Body of pancreas (tissue), 4 donors: ENCODE data around the gene FERMT3. TPM values are rescaled to one million over a fixed set of nuclear protein-coding genes. Genes with fewer than 3 reads are reported as not detected.
A peak's percentile ranks its signal among the peaks of the same experiment; 100 is the strongest.

Experiments used
- ATAC-seq: fragments of 150-250 bp; one replicate; pipeline ENCODE4 v1.9.1; 2016
- DNase-seq, 4 donors: peaks; one replicate each; pipeline ENCODE4 v3.0.0-alpha.2; 2019
- H3K27ac ChIP-seq, 4 donors: fragments of 200-600 bp; sonication (generic); 1 replicate in 3 of 4; 2 replicates in 1 of 4; pipeline versions ENCODE4 v1.5.1 to v1.6.1; 2016 to 2019; ENCODE audit warnings: mild to moderate bottlenecking in 1 of 4, mixed read lengths in 1 of 4, moderate library complexity in 1 of 4
- H3K27me3 ChIP-seq, 2 donors: fragments of 200-600 bp; sonication (generic); one replicate each; pipeline ENCODE4 v1.6.0; 2016; ENCODE audit warnings: mild to moderate bottlenecking in 1 of 2
- H3K36me3 ChIP-seq, 2 donors: fragments of 200-600 bp; sonication (generic); replicated peaks in 1 of 2; 2 replicates each; pipeline ENCODE4 v1.5.1; 2016; ENCODE audit warnings: low read depth in 2 of 2; ENCODE audit not compliant: insufficient read depth in 1 of 2
- H3K4me1 ChIP-seq: fragments of 200-600 bp; sonication (generic); one replicate; pipeline ENCODE4 v1.6.0; 2016
- H3K4me3 ChIP-seq, 2 donors: fragments of 200-600 bp; sonication (generic); 1 replicate in 1 of 2; 2 replicates in 1 of 2; pipeline ENCODE4 v1.5.1; 2016 to 2019
- H3K9me3 ChIP-seq, 3 donors: fragments of 200-600 bp; sonication (generic); 1 replicate in 2 of 3; 2 replicates in 1 of 3; pipeline ENCODE4 v1.5.1; 2016
- POLR2A ChIP-seq, 3 donors: fragments of 450-650 bp; IDR thresholded peaks; one replicate each; pipeline ENCODE4 v1.6.1; 2016; ENCODE audit warnings: antibody characterized with exemption in 3 of 3, mild to moderate bottlenecking in 2 of 3
- WGBS, 2 donors: methylation state at CpG; one replicate each; pipeline ENCODE4 v1.1.5; 2017; 5-methylcytosine and 5-hydroxymethylcytosine counted together
- intact Hi-C: fragments of 100-400 bp; cut with DNase I; formaldehyde crosslinking; loops from one replicate; pipeline ENCODE4 v1.15.1; 2023
- total RNA-seq, 2 donors: library from RNA; depleted of rRNA; stranded (reverse); fragments of >200 nt; gene quantifications; one replicate each; pipeline ENCODE4 v1.1.0, GENCODE V29; 2016
- TF ChIP-seq, protein P1 (sequence below), 7 experiments: fragments of 450-650 bp in 4 of 7; fragments of 200-600 bp in 3 of 7; sonication (generic) in 3 of 7; IDR thresholded peaks; one replicate each; pipeline ENCODE4 v1.5.1; 2016 to 2019; ENCODE audit warnings: antibody characterized with exemption in 7 of 7

FERMT3 gene
- total RNA-seq, 2 donors from 2014 or later: 8.6 to 9.1 TPM

DNA sequence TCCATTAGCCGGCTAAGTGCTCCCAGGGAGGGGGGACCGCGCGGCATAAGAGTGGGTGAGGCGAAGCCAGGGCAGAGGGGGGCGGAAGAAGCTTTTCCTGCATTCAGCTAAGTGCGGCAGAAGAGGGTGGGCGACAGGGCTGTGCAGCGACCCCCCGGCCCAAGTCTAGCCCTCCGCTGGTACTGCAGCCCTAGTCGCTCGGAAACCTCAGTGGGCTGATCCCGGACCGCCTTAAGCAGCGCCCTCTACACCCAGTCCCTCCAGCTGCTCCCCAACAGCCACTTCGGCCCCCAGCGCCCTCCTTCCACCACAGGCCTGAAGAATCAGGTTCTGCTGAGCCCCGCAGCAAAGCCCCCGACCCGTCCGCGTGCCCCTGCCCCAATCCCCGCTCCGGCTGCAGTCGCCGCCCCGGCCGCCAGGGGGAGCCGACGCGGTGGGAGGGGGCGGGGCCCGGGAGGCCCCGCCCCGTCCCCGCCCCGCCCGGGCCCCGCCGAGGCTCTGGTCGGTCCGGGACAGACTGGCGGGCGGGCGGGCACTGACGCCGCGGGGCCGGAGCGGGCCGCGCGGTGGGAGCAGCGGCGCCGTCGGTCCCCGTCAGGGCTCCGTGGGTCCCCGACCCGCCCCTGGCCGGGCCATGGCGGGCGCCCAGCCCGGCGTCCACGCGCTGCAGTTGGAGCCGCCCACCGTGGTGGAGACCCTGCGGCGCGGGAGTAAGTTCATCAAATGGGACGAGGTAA is 44.7 kb downstream of the FERMT3 start, which contains the start of gene PLCB3:
Gene PLCB3, plus strand, starts transcription at position 515 of the 737 bp plus-strand sequence. Its CDS starts 120 bp downstream, at position 635.
- WGBS, 2 donors: 1% methylated on average over 33 of the region's 75 CpGs; no CpG with 5 or more reads in 1 of the 2 donors

DNA sequence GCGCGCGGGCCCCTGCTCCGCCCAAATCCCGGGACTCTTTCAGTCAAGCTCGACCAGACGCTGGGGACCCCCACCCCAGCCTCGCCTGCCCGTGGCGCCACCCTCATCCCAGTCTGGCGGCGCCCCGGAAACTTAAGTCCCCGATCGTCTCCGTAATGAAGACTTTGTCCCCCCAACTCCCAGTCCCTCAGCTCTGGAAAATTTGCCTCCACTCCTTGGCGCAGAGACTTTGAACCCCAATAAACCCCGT is 45.2 kb downstream of the FERMT3 start:
- Histone ChIP-seq H3K9me3 (no peaks in the 10 kb centered on the region), H3K4me1 (peaks cover 35% of the 10 kb centered on the region), H3K4me3 (peak overlapping the region; percentile 29 to 62), H3K27ac (peak overlapping the region in 3 of 4 donors; percentile 25 to 67 (median 48)), H3K36me3 (no peaks in the 10 kb centered on the region), H3K27me3 (no peaks in the 10 kb centered on the region)
- ATAC-seq (no peak), DNase-seq (no peak)
- intact Hi-C loops: no loop called here
- WGBS, 2 donors: 0% methylated on average over 8 to 18 of the region's 18 CpGs
- no peak for TF ChIP-seq POLR2A (IDR thresholded peaks at IDR 0.05)
- TF ChIP-seq, protein P1, sequence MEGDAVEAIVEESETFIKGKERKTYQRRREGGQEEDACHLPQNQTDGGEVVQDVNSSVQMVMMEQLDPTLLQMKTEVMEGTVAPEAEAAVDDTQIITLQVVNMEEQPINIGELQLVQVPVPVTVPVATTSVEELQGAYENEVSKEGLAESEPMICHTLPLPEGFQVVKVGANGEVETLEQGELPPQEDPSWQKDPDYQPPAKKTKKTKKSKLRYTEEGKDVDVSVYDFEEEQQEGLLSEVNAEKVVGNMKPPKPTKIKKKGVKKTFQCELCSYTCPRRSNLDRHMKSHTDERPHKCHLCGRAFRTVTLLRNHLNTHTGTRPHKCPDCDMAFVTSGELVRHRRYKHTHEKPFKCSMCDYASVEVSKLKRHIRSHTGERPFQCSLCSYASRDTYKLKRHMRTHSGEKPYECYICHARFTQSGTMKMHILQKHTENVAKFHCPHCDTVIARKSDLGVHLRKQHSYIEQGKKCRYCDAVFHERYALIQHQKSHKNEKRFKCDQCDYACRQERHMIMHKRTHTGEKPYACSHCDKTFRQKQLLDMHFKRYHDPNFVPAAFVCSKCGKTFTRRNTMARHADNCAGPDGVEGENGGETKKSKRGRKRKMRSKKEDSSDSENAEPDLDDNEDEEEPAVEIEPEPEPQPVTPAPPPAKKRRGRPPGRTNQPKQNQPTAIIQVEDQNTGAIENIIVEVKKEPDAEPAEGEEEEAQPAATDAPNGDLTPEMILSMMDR (IDR thresholded peaks at IDR 0.05): no peak

More for the DNA sequence above, 44.7 kb downstream of the FERMT3 start, which contains the start of gene PLCB3:
- TF ChIP-seq, protein P1 (IDR thresholded peaks at IDR 0.05): peak; percentile 51 to 95 (median 79)
- TF ChIP-seq POLR2A (IDR thresholded peaks at IDR 0.05): peak in 1 of 3 donors; percentile 18
- Histone ChIP-seq H3K36me3 (no peaks in the 10 kb centered on the region), H3K27me3 (no peaks in the 10 kb centered on the region), H3K9me3 (no peaks in the 10 kb centered on the region), H3K27ac (peak within 1 kb of the TSS in 3 of 4 donors; percentile 46 to 67 (median 48)), H3K4me3 (peak within 1 kb of the TSS; percentile 29 to 62), H3K4me1 (peaks cover 35% of the 10 kb centered on the region)
- intact Hi-C loops: no loop called here
- DNase-seq: peak; percentile 54 to 68 (median 62)
- peak; percentile 65 for ATAC-seq

DNA sequence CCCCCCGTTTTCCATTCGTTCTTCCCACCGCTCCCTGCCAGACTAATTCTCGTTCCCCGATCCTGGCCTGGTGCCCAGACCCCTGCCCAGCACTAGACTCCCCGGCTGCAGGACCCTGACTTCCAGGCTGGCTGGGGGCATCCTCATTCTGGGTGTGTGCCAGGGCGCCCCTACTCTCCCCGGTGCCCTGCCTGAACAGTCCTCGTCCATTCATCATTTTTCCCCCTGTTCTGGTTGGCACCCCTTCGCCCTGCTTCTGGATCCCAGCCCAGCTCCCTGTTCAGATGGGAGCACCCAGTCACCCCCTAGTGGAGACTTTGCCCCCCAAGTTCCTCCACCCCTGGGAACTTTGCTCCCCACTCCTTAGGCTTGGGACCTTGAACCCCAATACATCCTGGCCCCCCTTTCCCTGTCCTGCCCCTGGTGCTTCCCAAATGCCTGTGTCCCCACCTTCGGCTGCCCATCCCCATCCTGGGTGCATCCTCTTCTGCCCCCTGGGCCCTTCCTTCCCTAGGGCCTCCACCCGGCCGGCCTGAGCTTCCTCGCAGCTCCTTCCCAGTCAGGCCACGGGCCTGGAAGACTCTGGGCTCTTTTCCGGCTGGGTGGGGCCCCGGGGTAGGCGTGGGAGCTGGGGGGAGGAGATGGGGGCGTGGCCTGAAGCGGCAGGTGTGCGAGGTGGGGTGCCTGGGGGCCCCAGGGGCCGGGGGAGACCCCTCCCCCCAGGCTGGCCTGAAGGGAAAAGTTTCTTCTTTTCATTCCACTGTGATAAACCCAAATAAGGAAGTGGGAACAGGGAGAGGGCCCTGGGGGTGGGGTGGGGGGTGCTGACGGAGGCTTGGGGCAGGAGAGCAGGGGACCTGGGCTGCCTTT is 45.7 kb downstream of the FERMT3 start:
- H3K27ac ChIP-seq: peak overlapping the region in 2 of 4 donors; percentile 25 to 67
- H3K4me1 ChIP-seq: peaks cover 31% of the 10 kb centered on the region
- 3 to 5% methylated on average over 14 to 23 of the region's 23 CpGs for WGBS, 2 donors
- ATAC-seq (peak; percentile 29), DNase-seq (peak; percentile 47 to 60 (median 55))
- TF ChIP-seq POLR2A (IDR thresholded peaks at IDR 0.05): peak in 2 of 3 donors; percentile 24 to 30
- TF ChIP-seq, protein P1 (IDR thresholded peaks at IDR 0.05): peak in 4 of 7 experiments; percentile 10 to 40 (median 27)
- H3K27me3 ChIP-seq: no peaks in the 10 kb centered on the region
- intact Hi-C loops: no loop called here
- peak overlapping the region; percentile 29 to 62 for H3K4me3 ChIP-seq
- no peaks in the 10 kb centered on the region for H3K9me3 ChIP-seq
- no peaks in the 10 kb centered on the region for H3K36me3 ChIP-seq

DNA sequence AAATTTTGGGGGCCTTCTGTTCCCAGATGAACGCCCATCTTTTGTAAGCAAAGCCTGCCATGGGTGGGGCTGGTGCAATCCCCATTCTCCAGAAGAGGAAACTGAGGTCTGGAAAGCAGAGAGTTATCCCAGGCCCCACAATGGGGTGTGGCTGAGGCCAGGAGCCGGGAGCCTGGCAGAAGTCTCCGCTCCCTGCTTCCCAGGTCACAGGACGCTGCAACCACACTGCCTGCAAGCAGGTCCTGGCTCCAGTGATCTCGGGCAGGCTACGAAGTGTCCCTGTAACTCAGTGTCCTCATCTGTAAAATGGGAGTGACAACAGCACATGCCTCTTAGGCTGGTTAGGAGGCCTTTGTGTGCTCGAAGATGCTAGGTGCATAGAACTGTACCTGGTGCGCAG is 46.5 kb downstream of the FERMT3 start:
- TF ChIP-seq POLR2A (IDR thresholded peaks at IDR 0.05): no peak
- TF ChIP-seq, protein P1 (IDR thresholded peaks at IDR 0.05): no peak
- intact Hi-C loops: no loop called here
- no peaks in the 10 kb centered on the region for H3K9me3 ChIP-seq
- H3K36me3 ChIP-seq: no peaks in the 10 kb centered on the region
- no peak overlapping the region for H3K4me3 ChIP-seq
- no peak overlapping the region for H3K27ac ChIP-seq
- H3K4me1 ChIP-seq: peaks cover 24% of the 10 kb centered on the region
- no peak for ATAC-seq
- H3K27me3 ChIP-seq: no peaks in the 10 kb centered on the region
- WGBS, 2 donors: 77 to 86% methylated on average over 7 to 8 of the region's 8 CpGs
- DNase-seq: no peak
